HEK293 (cell line): Measurements from ENCODE around the gene NECTIN1.

Experiments used
- CTCF ChIA-PET: fragments of 350-600 bp; formaldehyde crosslinking; extraction: SDS; loops from one replicate; lab custom pipeline; 2021; ENCODE audit warnings: antibody characterized with exemption; lab: Yijun Ruan, JAX
- POLR2A ChIA-PET: fragments of 300-600 bp; formaldehyde crosslinking; extraction: SDS; loops from one replicate; lab custom pipeline; 2020; ENCODE audit warnings: antibody characterized with exemption, inconsistent platforms; lab: Yijun Ruan, JAX
- H3K27ac ChIP-seq: fragments of 200-500 bp; sonication (Bioruptor generic); 2 replicates; pipeline ENCODE4 v1.5.1; 2014; ENCODE audit warnings: low read depth, low read length, control low read depth, inconsistent platforms; ENCODE audit errors: extremely low read depth
- H3K36me3 ChIP-seq, 2 experiments: fragments of 200-500 bp in 1 of 2; sonication (Bioruptor generic) in 1 of 2; 1 replicate in 1 of 2; 2 replicates in 1 of 2; pipeline ENCODE4 v1.5.1; 2014 to 2017; ENCODE audit warnings: inconsistent platforms in 2 of 2, low read length in 2 of 2; ENCODE audit not compliant: control insufficient read depth in 2 of 2, insufficient read depth in 1 of 2
- H3K4me1 ChIP-seq: fragments of 200-500 bp; sonication (Bioruptor generic); 2 replicates; pipeline ENCODE4 v1.5.1; 2014; ENCODE audit warnings: mild to moderate bottlenecking, low read length, inconsistent platforms; ENCODE audit not compliant: control insufficient read depth, insufficient read depth
- H3K4me3 ChIP-seq: 2 replicates; pipeline ENCODE4 v1.5.1; 2011; ENCODE audit warnings: low read depth, mild to moderate bottlenecking, control low read depth, low read length, moderate library complexity
- H3K9me3 ChIP-seq: fragments of 200-500 bp; sonication (Bioruptor generic); 2 replicates; pipeline ENCODE4 v1.5.1; 2014; ENCODE audit warnings: low read depth, low read length, inconsistent platforms; ENCODE audit not compliant: control insufficient read depth, insufficient read depth
- EGR2 ChIP-seq: fragments of 450-650 bp; formaldehyde crosslinking; IDR thresholded peaks from 2 replicates; pipeline ENCODE4 v1.5.1; 2016; ENCODE audit warnings: low read depth, missing biosample characterization, missing genetic modification characterization
- GLIS2 ChIP-seq: fragments of 450-650 bp; formaldehyde crosslinking; IDR thresholded peaks from 2 replicates; pipeline ENCODE4 v1.5.1; 2016; ENCODE audit warnings: missing biosample characterization, missing genetic modification characterization
- IKZF3 ChIP-seq: fragments of 450-650 bp; IDR thresholded peaks from 2 replicates; pipeline ENCODE4 v1.5.0; 2018; ENCODE audit warnings: missing biosample characterization, mild to moderate bottlenecking, missing genetic modification characterization, moderate library complexity
- KLF8 ChIP-seq: fragments of 450-650 bp; formaldehyde crosslinking; IDR thresholded peaks from 2 replicates; pipeline ENCODE4 v1.5.1; 2016; ENCODE audit warnings: missing biosample characterization, missing genetic modification characterization
- ZFHX2 ChIP-seq: fragments of 450-650 bp; formaldehyde crosslinking; conservative IDR thresholded peaks from 2 replicates; pipeline ENCODE4 v1.5.1; 2016; ENCODE audit warnings: missing biosample characterization, missing genetic modification characterization
- ZIC2 ChIP-seq: fragments of 450-650 bp; formaldehyde crosslinking; IDR thresholded peaks from 2 replicates; pipeline ENCODE4 v1.5.1; 2016; ENCODE audit warnings: missing biosample characterization, missing genetic modification characterization
- ZNF221 ChIP-seq: fragments of 450-650 bp; formaldehyde crosslinking; IDR thresholded peaks from 2 replicates; pipeline ENCODE4 v1.5.1; 2017; ENCODE audit warnings: missing biosample characterization, missing genetic modification characterization, borderline replicate concordance
- ZNF341 ChIP-seq: fragments of 450-650 bp; formaldehyde crosslinking; IDR thresholded peaks from 2 replicates; pipeline ENCODE4; 2016; ENCODE audit warnings: low read depth, missing biosample characterization, missing genetic modification characterization
- ZNF404 ChIP-seq: fragments of 450-650 bp; formaldehyde crosslinking; IDR thresholded peaks from 2 replicates; pipeline ENCODE4 v1.5.1; 2017; ENCODE audit warnings: missing biosample characterization, missing genetic modification characterization
- ZNF426 ChIP-seq: fragments of 450-650 bp; formaldehyde crosslinking; IDR thresholded peaks from 2 replicates; pipeline ENCODE4 v1.5.1; 2017; ENCODE audit warnings: missing biosample characterization, missing genetic modification characterization, mild to moderate bottlenecking, inconsistent platforms, moderate library complexity
- ZNF670 ChIP-seq: fragments of 450-650 bp; formaldehyde crosslinking; IDR thresholded peaks from 2 replicates; pipeline ENCODE4 v1.5.1; 2016; ENCODE audit warnings: missing biosample characterization, missing genetic modification characterization, low read depth
- TF ChIP-seq, protein P1 (sequence below): fragments of 450-650 bp; formaldehyde crosslinking; IDR thresholded peaks from 2 replicates; pipeline ENCODE4 v1.5.1; 2016; ENCODE audit warnings: missing biosample characterization, missing genetic modification characterization
- TF ChIP-seq, protein P2 (sequence below): fragments of 450-650 bp; formaldehyde crosslinking; IDR thresholded peaks from 2 replicates; pipeline ENCODE4 v1.5.1; 2016; ENCODE audit warnings: missing biosample characterization, missing genetic modification characterization
- TF ChIP-seq, protein P3 (sequence below): fragments of 450-650 bp; formaldehyde crosslinking; IDR thresholded peaks from 2 replicates; pipeline ENCODE4 v1.5.1; 2016; ENCODE audit warnings: missing biosample characterization, missing genetic modification characterization

NECTIN1 gene

DNA sequence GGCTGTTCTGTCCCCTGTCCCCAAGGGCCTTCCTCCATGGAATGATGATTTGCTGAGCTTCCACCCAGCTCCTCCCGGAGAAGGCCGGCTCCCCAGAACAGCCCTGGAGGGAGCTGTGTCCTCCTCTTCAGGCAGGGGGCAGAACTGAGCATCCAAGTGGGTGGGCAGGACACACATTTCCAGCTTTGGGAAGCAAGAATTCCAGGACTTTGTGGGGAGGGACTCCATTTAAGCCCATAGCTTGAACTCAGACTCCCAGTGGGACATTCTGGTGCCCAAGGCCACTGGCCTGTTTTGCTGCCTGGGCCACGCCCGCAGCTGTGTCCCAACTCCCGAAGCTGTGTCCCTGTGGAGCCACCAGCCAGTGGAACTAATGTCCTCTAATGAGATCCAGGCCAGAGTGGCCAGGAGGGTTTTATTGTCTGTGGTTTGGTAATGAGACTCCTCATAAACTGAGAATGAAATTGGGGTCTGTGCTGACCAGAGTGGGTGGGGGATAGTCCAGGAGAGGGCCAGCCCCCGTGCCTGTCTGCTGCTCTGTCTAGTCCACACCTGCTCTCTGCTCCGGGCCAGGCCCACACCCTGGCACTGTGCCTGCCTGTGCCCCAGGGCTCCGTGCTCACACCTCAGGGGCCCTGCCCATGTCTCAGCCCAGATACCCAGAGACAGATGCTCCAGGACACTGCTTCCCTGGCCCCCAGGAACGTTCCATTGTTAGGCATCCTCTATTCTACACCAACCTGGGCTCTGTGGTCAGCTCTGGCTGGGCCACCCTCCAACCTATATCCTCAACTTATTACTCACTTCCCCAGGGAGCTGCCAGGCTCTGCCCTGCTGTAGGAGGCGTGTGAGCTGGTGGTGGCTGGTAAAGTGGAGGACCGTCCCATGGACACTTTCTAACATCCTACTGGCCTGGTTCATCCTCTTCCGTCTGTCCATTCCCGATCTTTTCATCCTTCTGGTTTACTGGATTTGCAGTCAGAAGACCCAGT lies 7.6 kb downstream of the NECTIN1 start:
- H3K27ac ChIP-seq, result no peak overlapping the region
- no peaks in the 10 kb centered on the region; the same call in 1 of the 2 replicates for H3K4me1 ChIP-seq
- CTCF ChIA-PET, result interaction anchor here (0.6 to 2.1 kb wide), 13 partner anchors 8 to 388 kb away, joined by 3 to 17 read pairs (median 4); partner anchors contain the start of gene NECTIN1
- POLR2A ChIA-PET, result interaction anchor here (1.1 kb wide), 1 partner anchor 8 kb away, joined by 4 read pairs; the partner anchor contains the start of gene NECTIN1
- H3K4me3 ChIP-seq, result no peak overlapping the region
- H3K9me3 ChIP-seq, result no peaks in the 10 kb centered on the region
- no peaks in the 10 kb centered on the region for H3K36me3 ChIP-seq
- TF ChIP-seq, protein P1, sequence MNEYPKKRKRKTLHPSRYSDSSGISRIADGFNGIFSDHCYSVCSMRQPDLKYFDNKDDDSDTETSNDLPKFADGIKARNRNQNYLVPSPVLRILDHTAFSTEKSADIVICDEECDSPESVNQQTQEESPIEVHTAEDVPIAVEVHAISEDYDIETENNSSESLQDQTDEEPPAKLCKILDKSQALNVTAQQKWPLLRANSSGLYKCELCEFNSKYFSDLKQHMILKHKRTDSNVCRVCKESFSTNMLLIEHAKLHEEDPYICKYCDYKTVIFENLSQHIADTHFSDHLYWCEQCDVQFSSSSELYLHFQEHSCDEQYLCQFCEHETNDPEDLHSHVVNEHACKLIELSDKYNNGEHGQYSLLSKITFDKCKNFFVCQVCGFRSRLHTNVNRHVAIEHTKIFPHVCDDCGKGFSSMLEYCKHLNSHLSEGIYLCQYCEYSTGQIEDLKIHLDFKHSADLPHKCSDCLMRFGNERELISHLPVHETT (tag by site-specific recombination), result no peak
- TF ChIP-seq ZFHX2 (tag by site-specific recombination) (0 out of 2 replicates have a peak, but pooled peaks have one; percentile 35), IKZF3 (tag by site-specific recombination) (peak; percentile 74; the same call in 1 of the 2 replicates), ZNF670 (tag by site-specific recombination) (no peak), ZNF341 (tag by site-specific recombination) (peak; percentile 90), ZIC2 (tag by site-specific recombination) (0 out of 2 replicates have a peak, but pooled peaks have one; percentile 13), EGR2 (tag by site-specific recombination) (peak; percentile 12; the same call in 1 of the 2 replicates), KLF8 (no peak), ZNF404 (tag by site-specific recombination) (no peak)
- TF ChIP-seq, protein P2, sequence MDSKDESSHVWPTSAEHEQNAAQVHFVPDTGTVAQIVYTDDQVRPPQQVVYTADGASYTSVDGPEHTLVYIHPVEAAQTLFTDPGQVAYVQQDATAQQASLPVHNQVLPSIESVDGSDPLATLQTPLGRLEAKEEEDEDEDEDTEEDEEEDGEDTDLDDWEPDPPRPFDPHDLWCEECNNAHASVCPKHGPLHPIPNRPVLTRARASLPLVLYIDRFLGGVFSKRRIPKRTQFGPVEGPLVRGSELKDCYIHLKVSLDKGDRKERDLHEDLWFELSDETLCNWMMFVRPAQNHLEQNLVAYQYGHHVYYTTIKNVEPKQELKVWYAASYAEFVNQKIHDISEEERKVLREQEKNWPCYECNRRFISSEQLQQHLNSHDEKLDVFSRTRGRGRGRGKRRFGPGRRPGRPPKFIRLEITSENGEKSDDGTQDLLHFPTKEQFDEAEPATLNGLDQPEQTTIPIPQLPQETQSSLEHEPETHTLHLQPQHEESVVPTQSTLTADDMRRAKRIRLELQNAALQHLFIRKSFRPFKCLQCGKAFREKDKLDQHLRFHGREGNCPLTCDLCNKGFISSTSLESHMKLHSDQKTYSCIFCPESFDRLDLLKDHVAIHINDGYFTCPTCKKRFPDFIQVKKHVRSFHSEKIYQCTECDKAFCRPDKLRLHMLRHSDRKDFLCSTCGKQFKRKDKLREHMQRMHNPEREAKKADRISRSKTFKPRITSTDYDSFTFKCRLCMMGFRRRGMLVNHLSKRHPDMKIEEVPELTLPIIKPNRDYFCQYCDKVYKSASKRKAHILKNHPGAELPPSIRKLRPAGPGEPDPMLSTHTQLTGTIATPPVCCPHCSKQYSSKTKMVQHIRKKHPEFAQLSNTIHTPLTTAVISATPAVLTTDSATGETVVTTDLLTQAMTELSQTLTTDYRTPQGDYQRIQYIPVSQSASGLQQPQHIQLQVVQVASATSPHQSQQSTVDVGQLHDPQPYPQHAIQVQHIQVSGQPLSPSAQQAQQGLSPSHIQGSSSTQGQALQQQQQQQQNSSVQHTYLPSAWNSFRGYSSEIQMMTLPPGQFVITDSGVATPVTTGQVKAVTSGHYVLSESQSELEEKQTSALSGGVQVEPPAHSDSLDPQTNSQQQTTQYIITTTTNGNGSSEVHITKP, result 0 out of 2 replicates have a peak, but pooled peaks have one; percentile 40
- TF ChIP-seq, protein P3, sequence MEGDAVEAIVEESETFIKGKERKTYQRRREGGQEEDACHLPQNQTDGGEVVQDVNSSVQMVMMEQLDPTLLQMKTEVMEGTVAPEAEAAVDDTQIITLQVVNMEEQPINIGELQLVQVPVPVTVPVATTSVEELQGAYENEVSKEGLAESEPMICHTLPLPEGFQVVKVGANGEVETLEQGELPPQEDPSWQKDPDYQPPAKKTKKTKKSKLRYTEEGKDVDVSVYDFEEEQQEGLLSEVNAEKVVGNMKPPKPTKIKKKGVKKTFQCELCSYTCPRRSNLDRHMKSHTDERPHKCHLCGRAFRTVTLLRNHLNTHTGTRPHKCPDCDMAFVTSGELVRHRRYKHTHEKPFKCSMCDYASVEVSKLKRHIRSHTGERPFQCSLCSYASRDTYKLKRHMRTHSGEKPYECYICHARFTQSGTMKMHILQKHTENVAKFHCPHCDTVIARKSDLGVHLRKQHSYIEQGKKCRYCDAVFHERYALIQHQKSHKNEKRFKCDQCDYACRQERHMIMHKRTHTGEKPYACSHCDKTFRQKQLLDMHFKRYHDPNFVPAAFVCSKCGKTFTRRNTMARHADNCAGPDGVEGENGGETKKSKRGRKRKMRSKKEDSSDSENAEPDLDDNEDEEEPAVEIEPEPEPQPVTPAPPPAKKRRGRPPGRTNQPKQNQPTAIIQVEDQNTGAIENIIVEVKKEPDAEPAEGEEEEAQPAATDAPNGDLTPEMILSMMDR (tag by site-specific recombination), result peak; percentile 39; the same call in 1 of the 2 replicates

DNA sequence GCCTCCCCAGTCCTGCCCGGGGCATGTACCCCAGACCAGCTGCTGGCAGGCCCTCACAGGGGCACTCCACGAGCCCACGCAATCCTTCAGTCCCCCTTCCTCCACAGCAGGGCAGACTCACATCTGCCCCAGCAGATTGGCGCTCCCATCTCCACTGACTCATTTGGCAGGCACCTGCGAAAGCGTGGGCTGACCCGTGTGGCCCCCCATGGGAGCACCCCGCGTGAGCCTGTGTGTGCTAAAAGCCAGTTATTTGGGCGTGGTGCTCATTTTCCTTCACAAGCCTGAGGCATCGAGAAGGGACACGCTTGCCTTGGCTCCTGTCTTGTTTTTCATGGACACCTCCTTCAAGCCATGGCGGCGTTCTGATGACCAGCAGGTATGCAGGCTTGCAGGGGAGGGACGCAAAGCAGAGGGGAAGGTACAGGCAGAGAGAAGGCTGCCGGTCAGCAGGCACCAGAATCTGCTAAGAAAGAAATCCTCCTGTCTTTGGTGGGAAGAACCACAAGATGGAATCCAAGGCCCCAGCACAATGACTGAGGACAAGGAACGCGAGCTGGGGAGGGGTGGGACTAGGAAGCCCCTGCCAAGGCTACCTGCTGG lies 8.6 kb downstream of the NECTIN1 start:
- Histone ChIP-seq H3K36me3 (no peaks in the 10 kb centered on the region), H3K27ac (no peak overlapping the region), H3K9me3 (no peaks in the 10 kb centered on the region), H3K4me3 (no peak overlapping the region), H3K4me1 (no peaks in the 10 kb centered on the region; the same call in 1 of the 2 replicates)
- ChIA-PET POLR2A (interaction anchor here (1.1 kb wide), 1 partner anchor 9 kb away, joined by 4 read pairs; the partner anchor contains the start of gene NECTIN1), CTCF (interaction anchor here (0.6 to 2.1 kb wide), 9 partner anchors 9 to 389 kb away, joined by 3 to 17 read pairs (median 5); partner anchors contain the start of gene NECTIN1)
- TF ChIP-seq ZNF221 (tag by site-specific recombination) (no peak), GLIS2 (tag by site-specific recombination) (0 out of 2 replicates have a peak, but pooled peaks have one; percentile 19), ZNF426 (tag by site-specific recombination) (no peak)
